ENCODE results near the gene ZBTB7C.

The ZBTB7C gene

GRCh38 chr18:48037481-48038271 lies 371.5 kb downstream of the ZBTB7C start:
- DNase-seq (ENCODE audit: low read depth, low spot score) = no peak

GRCh38 chr18:48036641-48037421 lies 372.4 kb downstream of the ZBTB7C start:
- DNase-seq (ENCODE audit: low read depth, low spot score) = no peak

GRCh38 chr18:48036226-48036625 lies 373.0 kb downstream of the ZBTB7C start:
- DNase-seq (ENCODE audit: low read depth, low spot score) = no peak

GRCh38 chr18:48035556-48035860 lies 373.7 kb downstream of the ZBTB7C start:
- DNase-seq (ENCODE audit: low read depth, low spot score) = no peak

- no peak for DNase-seq (ENCODE audit: low read depth, low spot score)
Observed at GRCh38 chr18:48034651-48035555, 374.3 kb downstream of the ZBTB7C start.

GRCh38 chr18:48033790-48034650 lies 375.2 kb downstream of the ZBTB7C start:
- DNase-seq (ENCODE audit: low read depth, low spot score) = no peak

- no peak for DNase-seq (ENCODE audit: low read depth, low spot score)
Observed at GRCh38 chr18:48032876-48033789, 376.1 kb downstream of the ZBTB7C start.

GRCh38 chr18:48031641-48032040 lies 377.5 kb downstream of the ZBTB7C start:
- no peak for DNase-seq (ENCODE audit: low read depth, low spot score)

GRCh38 chr18:48030616-48031480 lies 378.3 kb downstream of the ZBTB7C start:
- DNase-seq (ENCODE audit: low read depth, low spot score) = no peak

GRCh38 chr18:48029296-48029986 lies 379.7 kb downstream of the ZBTB7C start:
- no peak for DNase-seq (ENCODE audit: low read depth, low spot score)

GRCh38 chr18:48028696-48029095 lies 380.5 kb downstream of the ZBTB7C start:
- no peak for DNase-seq (ENCODE audit: low read depth, low spot score)

- no peak for DNase-seq (ENCODE audit: low read depth, low spot score)
Observed at GRCh38 chr18:48028081-48028480, 381.1 kb downstream of the ZBTB7C start.

GRCh38 chr18:48027401-48027963 lies 381.7 kb downstream of the ZBTB7C start:
- DNase-seq (ENCODE audit: low read depth, low spot score) = no peak

GRCh38 chr18:48026216-48026615 lies 383.0 kb downstream of the ZBTB7C start:
- no peak for DNase-seq (ENCODE audit: low read depth, low spot score)

GRCh38 chr18:48024881-48025660 lies 384.1 kb downstream of the ZBTB7C start:
- DNase-seq (ENCODE audit: low read depth, low spot score) = no peak

- no peak for DNase-seq (ENCODE audit: low read depth, low spot score)
Observed at GRCh38 chr18:48024009-48024512, 385.1 kb downstream of the ZBTB7C start.

Data from activated CD4-positive, CD25-positive, alpha-beta regulatory T cell treated with anti-CD3 and anti-CD28 coated beads, Interleukin-2, amount 50 U/mL, for 16 hours (primary cell).